Fibroblast of skin of back (primary cell): ENCODE data around the gene ZNF408.
A peak's percentile ranks its signal among the peaks of the same experiment; 100 is the strongest.
"Not testable (repeated sequence)": the region's sequence is repeated elsewhere in the genome, so short reads cannot be mapped to it uniquely, and the experiment has no call there.

Experiments used
- DNase-seq: peaks from one replicate; pipeline ENCODE4 v3.0.0-alpha.2; 2013

ZNF408 gene

DNA sequence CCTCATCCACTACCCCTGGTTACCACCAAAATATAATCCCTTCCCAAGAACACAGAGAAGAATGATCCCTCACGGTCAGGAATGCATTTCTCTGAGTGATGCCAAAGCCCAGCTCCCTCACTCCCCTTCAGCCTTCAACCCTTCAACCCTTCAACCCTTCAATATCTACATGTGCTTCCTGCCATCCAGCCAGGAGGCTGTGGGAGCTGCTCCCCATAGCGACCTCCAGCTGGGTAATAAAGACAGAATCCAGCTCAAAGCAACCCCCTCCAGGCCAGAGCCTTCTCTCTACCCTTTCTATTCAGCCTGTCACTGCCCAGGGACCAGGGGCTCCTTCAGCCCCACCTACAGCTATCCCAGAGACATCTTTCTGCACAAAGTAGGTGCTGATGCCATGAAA, 3.1 kb upstream of the ZNF408 start:
- DNase-seq, result no peak

DNA sequence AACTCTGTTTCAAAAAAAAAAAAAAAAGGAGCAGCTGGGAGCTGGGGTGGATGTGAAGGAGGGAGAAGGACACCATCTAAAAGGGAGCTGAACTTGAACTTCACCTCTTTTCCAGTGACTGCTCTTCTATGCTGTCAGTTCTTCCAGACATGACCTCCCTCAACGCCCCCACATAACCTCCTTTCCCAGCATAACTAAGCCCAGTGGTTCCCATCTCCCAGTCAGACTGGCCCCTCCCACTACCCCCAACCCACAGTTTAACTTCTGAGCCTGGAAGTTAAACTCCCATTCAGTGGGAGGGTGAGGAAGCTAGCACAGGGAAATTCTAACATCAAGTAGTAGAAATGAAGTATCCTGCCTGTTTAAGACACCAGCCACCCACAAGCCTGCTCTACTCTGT, 2.2 kb upstream of the ZNF408 start:
- DNase-seq, result no peak

DNA sequence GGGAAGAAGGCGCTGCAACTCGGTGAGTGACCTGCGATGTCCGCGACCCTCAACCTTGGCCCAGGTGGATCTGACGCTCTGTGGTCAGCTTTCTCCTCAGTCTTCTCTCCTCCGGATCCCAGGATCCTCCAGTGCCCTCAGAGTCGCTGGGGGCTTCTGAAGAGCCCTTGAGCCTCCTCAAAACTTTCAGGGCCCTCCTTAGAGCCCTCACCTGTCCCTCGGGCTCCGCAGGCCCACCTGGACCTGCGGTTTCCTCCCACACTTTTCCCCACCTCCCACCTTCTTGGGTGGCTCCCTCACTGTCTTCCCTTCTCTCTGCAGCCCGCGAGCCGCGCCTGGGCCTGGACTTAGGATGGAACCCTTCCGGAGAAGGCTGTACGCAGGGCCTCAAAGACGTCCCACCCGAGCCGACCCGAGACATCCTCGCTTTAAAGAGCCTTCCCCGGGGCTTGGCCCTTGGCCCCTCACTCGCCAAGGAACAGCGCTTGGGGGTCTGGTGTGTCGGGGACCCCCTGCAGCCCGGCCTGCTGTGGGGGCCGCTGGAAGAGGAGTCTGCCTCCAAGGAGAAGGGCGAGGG, 335 bp downstream of the ZNF408 start:
- DNase-seq, result no peak

DNA sequence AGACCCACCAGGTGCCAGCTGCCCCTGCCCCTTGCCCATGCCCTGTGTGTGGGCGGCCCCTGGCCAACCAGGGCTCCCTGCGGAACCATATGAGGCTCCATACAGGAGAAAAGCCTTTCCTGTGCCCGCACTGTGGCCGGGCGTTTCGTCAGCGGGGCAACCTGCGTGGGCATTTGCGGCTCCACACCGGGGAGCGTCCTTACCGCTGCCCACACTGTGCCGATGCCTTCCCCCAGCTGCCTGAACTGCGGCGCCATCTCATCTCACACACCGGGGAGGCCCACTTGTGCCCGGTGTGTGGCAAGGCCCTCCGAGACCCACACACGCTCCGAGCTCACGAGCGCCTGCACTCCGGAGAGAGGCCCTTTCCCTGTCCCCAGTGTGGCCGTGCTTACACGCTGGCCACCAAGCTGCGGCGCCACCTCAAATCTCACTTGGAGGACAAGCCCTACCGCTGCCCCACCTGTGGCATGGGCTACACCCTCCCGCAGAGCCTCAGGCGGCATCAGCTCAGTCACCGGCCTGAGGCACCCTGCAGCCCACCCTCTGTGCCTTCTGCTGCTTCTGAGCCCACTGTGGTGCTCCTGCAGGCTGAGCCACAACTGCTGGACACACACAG, 4.3 kb downstream of the ZNF408 start:
- no peak for DNase-seq

DNA sequence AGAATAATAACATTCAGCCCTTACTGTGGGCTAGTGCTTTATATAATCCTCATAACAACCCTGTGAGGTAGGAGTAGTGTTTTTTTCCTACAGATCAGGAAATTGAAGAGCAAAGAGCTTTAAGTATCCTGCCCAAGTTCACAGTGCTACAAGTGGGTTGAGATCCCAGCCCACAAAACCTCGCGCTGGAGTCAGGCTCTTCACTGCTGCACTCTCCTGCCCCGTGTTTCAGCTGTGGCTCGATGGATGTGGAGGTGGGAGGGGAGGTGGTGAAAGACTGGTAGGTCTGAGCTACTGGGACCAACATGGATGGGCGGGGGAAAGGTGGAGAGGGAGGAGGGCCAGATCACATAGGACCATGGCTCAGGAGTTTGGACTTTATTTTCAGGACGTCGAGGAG, 6.1 kb downstream of the ZNF408 start:
- no peak for DNase-seq

DNA sequence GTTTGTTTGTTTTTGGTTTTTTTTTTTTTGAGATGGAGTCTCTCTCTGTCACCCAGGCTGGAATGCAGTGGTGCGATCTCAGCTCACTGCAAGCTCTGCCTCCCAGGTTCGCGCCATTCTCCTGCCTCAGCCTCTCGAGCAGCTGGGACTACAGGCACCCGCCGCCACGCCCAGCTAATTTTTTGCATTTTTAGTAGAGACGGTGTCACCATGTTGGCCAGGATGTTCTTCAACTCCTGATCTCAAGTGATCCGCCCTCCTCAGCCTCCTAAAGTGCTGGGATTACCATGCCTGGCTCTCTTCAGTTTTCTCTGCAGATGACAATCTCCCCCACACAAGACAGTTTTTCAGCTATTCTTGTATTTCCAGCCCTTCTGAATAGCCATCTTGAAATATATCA, 8.5 kb downstream of the ZNF408 start:
- DNase-seq, result not testable (repeated sequence)

DNA sequence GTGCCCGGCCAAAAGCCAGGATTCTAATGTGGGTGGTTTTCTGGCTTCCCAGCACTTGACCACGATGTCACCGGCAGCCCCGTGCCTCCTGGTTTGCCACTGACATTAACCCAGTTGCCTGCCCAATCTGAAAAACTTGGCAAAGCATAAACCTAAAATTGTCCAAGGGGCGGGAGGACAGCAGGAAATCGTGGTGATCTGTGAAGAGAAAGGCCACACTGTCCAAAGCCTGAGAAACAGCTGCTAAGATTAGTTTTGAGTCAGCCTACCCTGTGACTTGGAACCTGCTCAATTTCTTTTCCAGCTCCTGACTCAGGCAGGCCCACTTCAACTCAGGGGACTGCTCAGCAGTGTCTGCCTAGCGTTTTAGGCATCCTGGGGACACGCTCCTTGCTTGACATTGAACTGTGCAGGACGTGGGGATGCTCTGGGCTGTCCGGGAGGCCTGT, 10.0 kb downstream of the ZNF408 start:
- DNase-seq, result peak; percentile 91

DNA sequence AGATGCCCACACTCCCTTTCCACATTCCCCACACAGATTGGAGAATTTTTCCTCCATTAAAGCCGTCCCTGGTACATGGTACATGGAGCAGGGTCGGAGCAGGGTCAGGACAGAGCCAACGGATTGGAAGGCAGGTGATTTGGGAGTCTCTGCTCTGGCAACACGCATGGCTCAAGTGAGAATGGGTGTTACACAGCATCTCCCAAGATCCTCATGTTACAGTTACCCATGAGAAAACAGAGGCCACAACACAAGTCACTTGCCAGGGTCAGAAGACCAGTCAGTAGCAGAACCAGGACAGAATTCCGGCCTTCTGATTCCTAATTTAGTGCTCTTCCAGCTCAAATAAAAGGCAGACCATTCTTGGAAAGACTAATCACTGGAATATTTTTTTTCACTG, 10.5 kb downstream of the ZNF408 start:
- DNase-seq, result peak; percentile 68

DNA sequence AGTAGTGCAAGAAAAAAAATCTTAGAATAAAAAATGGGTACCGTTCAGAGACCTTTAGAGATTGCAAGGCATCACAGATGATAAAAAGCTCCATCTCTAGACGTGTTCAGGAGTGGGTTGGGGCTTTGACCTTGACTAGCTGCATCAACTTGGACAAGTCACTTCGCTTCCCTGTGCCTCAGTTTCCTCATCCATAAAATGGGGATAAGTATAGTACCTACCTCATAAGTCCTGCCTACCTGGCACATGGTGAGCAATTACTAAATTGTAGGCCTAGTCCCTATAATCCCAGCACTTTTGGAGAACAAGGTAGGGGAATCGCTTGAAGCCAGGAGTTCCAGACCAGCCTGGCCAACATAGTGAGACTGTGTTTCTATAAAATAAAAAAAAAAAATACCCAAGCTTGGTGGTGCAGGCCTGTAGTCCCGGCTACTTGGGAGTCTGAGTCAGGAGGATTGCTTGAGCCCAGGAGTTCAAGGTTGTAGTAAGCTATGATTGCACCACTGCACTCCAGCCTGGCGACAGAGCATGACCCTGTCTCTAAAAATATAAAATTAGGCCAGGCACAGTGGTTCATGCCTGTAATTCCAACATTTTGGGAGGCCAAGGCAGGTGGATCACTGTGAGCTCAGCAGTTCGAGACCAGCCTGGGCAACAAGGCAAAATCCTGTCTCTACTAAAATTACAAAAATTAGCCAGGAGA, 12.2 kb downstream of the ZNF408 start:
- no peak for DNase-seq

DNA sequence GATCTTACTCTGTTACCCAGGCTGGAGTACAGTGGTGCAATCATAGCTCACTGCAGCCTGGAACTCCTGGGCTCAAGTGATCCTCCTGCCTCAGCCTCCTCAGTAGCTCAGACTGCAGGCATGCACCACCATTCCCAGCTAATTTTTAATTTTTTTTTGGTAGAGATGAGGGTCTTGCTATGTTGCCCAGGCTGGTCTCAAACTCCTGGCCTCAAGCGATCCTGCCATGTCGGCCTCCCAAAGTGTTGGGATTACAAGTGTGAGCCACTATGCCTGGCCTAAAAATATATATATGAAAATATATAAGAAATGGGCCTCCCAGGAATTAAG, 17.0 kb downstream of the ZNF408 start:
- not testable (repeated sequence) for DNase-seq

DNA sequence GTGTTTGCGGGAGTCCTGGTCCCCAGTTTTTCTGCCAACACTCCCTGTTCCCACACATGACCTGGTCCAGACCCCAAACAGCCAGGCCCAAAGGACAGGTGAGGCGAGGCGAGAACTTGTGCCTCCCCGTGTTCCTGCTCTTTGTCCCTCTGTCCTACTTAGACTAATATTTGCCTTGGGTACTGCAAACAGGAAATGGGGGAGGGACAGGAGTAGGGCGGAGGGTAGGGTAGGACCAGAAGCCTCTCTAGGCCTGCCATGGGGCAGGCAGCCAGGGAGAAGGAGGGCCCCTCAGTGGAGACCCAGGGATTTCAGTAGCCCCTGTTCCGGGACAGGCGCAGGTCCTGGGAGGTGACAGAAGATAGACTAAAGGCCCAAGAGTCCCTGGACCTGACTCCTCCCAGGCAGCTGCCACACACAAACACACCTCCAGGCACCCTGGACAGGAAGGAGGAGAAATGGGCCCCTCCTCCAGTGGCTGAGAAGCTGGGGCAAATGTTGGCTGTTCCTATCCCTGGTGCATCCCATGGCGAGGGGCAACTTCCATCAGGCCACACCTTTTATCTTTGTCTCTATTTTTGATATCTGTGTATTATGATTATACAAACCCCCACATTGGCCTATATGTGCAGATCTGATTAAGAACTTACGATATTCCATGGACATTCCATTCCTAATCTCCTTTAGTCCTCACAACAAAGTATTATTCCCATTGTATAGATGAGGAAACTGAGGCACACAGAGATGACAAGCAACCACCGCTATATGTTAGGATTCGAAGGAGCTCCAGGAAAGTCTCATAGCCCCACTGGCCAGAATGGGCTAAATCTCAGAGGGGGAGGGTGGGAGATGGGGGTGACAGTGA, 17.6 kb downstream of the ZNF408 start:
- peak; percentile 43 for DNase-seq

DNA sequence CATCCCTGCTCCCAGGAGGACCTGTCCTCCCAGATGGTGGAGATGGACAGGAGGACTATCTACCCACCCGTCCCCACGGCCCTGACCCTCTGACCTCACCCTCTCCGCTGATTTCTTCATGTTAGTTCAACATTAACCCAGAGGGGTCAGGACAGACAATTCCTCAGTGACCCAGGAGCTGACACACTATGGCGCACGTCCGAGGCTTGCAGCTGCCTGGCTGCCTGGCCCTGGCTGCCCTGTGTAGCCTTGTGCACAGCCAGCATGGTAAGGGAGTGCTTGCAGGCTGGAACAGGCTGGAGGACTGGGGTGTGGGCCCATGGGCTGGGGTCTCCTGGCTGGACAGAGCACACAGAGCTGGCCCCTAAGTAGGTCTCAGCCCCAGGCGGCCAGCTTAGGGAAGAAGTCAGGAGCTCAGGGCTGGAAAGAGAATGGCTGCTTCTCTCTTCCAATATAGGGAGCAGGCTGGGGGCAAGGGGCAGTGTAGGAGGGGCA, 18.3 kb downstream of the ZNF408 start, which contains the start of gene F2:
TSS of gene F2 (plus strand) at position 166 of the 495 bp plus-strand sequence. CDS start at position 189, 23 bp downstream.
- DNase-seq, result no peak

DNA sequence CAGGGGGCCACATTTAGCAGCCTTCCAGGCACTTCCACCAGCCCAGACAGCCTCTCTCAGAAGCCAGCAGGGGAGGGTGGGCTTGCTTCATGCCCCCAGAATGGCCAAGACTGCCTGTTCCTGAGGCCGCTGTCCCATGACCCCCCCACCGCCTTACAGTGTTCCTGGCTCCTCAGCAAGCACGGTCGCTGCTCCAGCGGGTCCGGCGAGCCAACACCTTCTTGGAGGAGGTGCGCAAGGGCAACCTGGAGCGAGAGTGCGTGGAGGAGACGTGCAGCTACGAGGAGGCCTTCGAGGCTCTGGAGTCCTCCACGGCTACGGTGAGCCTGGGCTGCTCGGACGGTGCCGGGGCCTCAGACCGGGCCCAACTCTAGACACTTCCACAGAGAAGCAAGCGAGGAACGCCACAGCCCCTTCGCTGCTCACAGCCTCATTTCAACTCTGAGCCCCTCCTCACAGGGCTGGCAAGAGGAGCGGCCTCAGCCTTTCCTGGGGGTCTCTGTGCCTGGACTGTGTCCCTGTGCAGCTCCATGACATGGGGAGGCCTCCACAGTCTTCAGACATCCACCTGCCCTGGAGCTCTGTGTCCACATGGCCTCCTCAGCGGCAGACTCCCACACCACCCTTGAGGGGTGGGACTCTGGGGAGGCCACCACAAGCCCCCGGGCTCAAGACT, 18.9 kb downstream of the ZNF408 start:
- DNase-seq, result no peak

DNA sequence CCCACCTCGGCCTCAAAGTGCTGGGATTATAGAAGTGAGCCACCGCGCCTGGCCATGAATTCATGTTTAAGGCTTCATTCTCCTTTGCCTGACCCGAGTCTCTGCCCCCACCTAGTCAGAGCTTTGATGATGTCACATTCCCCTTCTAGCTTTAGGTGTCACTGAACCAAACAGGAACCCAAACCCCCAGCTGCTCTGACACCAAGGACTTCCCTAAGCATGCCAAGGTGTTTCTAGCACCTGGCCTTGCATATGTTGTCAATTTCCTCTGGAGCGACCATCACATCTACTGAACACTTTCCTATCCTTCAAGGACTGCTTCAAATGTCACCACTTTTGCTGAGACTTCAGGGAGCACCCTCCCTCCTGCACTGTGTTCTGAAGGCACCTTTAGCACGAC, 20.5 kb downstream of the ZNF408 start:
- DNase-seq, result no peak

DNA sequence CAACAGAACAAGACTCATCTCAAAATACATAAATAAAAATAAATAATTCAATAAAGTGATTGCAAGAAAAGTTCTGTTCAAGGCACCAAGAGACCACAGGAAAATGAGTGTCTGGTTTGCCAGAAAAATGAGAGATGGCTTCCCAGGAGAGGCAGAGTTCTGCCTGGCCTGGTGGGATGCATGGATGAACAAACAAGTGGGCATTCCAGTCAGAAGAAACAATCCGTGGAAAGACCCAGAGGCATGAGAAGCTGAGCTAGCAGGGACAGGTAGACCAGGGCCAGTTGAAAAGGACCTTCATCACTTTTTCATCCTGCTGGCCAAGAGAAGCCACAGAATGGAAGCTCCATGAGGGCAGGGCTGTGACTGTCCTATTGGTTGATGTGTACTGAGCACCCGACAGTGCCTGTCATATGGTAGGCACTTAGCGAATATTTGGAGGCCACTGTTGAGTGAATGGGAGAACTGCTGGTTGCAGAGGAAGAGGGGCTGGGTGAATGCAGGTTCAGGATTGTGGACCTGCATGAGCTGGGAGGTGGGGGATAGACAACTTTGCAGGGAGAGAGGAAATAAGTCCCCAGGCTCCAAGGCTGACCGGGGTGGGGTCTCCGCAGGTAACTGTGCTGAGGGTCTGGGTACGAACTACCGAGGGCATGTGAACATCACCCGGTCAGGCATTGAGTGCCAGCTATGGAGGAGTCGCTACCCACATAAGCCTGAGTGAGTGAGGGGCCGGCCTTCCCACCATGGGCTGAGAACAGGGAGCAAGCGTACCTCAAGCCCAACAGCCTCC, 21.9 kb downstream of the ZNF408 start:
- no peak for DNase-seq

DNA sequence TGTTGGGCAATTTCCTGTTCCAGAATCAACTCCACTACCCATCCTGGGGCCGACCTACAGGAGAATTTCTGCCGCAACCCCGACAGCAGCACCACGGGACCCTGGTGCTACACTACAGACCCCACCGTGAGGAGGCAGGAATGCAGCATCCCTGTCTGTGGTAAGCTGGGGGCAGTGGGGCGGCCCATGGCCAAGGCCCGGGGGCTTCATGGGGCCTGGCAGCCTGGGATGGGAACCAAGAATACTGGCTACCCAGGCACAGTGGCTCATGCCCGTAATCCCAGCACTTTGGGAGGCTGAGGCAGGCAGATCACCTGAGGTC, 22.5 kb downstream of the ZNF408 start:
- no peak for DNase-seq

DNA sequence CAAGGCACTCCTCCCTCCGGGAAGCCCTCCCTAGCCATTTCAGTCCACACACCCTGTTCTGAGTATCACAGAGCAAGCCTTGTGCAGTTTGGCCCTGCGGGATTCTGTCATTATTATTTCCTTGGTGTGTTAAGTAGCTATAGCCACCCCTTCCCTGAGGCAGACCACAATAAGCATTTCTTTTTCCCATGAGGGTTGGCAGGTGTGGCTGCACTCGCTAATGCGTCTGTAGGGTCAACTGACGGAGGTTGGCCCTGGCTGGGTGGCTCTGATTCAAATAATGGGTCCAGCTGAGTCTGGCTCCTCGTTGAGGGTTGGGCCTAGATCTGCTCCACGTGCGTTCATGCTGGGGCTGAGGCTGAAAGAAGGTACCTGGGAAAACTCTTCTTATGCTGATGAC, 23.3 kb downstream of the ZNF408 start:
- peak; percentile 18 for DNase-seq

DNA sequence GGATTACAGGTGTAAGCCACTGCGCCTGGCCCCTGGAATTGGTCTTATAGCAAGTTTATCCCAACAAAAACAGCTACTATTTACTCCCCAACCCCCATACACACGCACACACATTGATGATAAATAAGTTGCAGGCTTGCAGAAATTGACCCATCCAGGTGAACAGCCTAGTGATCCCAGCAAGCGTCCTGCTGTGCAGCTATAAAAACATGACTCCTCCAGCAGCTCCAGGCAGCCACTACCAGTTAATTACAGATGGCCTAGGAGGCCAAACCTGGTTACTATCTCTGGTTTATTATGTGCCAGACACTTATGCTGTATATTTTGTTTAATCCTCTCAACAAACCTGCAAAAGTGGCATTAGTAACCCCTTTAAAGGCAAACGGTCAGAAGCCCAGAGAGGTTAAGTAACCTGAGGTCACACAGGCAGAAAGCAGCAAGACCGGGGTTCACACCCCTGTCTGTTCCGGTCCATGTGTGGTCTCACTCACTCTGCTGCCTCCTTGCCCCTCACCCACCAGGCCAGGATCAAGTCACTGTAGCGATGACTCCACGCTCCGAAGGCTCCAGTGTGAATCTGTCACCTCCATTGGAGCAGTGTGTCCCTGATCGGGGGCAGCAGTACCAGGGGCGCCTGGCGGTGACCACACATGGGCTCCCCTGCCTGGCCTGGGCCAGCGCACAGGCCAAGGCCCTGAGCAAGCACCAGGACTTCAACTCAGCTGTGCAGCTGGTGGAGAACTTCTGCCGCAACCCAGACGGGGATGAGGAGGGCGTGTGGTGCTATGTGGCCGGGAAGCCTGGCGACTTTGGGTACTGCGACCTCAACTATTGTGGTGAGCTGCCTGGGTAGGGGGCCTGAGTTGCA, 24.7 kb downstream of the ZNF408 start:
- no peak for DNase-seq

DNA sequence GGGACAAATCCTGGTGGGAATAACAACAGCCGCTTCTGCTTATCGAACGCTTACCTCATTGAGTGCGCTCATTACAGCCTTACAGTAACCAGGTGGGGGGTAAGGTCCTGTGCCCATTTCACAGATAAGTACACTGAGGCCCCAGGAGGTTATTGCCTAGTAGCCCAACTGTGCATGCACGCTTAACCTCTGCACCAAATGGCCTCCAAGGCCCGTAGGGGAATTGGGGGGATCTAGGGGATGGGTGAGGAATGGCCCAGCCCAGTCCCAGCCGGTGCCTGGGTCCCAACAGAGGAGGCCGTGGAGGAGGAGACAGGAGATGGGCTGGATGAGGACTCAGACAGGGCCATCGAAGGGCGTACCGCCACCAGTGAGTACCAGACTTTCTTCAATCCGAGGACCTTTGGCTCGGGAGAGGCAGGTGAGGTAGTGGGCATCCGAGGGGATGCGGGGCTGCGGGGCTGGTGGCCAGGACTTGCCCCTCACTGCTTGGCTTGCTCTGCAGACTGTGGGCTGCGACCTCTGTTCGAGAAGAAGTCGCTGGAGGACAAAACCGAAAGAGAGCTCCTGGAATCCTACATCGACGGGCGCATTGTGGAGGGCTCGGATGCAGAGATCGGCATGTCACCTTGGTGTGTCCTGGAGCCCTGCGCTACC, 25.5 kb downstream of the ZNF408 start:
- no peak for DNase-seq
